GM18951 (cell line): ENCODE measurements around the gene RBL1.
"Not testable (repeated sequence)": the region's sequence is repeated elsewhere in the genome, so short reads cannot be mapped to it uniquely, and the experiment has no call there.

Source experiments
- POLR2A ChIP-seq: IDR thresholded peaks from 4 replicates; pipeline ENCODE4 v1.6.1; 2011; ENCODE audit warnings: mild to moderate bottlenecking; ENCODE audit not compliant: insufficient read length, insufficient read depth; ENCODE audit errors: extremely low read depth
- in situ Hi-C: fragments of 300-500 bp; cut with MboI; formaldehyde crosslinking; loops from one replicate; pipeline ENCODE4 v1.12.0; 2022; ENCODE audit warnings: low sequenced_read_pairs, mixed read lengths, inconsistent platforms; ENCODE audit not compliant: unreplicated experiment

RBL1 gene

DNA sequence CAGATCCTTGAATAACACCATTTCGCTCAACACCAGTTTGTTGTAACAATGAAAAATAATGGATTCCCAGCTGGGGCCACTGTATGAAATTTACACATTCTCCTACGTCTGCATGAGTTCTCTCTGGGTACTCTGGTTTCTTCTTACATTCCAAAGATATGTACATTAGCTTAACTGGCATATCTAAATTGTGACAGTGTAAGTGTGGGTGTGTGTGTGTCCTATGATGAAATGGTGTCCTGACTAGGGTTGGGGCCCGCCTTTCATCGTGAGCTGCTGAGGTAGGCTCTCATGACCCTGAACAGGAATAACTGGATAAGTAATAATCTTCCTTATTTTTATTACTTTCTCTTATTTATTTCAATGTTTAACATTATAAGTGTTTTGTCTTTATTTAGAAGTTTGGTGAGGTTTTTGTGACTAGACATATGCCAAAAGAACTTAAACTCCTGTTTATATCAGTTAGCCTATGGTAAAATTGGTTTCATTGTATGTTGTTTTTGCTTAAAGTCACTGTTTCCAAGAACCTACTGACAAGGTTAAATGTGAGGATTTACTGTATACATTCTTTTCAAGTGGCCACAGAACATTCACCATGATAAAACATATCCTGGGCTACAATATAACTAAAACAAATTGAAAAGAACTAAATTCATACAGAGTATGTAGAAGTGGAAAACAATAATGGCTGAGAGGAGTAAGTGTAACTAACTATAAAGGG lies 42.4 kb downstream of the RBL1 start:
- in situ Hi-C loops = no loop called here
- no peak for TF ChIP-seq POLR2A

- no peak for TF ChIP-seq POLR2A
- in situ Hi-C loops = no loop called here
These were observed 52.5 kb downstream of the RBL1 start for GRCh38 chr20:37042986-37043972.

GRCh38 chr20:37039366-37039765 lies 56.4 kb downstream of the RBL1 start:
- in situ Hi-C loops = not testable (repeated sequence)

- in situ Hi-C loops = no loop called here
- TF ChIP-seq POLR2A = no peak
These were observed 63.7 kb downstream of the RBL1 start for GRCh38 chr20:37032077-37032476.

DNA sequence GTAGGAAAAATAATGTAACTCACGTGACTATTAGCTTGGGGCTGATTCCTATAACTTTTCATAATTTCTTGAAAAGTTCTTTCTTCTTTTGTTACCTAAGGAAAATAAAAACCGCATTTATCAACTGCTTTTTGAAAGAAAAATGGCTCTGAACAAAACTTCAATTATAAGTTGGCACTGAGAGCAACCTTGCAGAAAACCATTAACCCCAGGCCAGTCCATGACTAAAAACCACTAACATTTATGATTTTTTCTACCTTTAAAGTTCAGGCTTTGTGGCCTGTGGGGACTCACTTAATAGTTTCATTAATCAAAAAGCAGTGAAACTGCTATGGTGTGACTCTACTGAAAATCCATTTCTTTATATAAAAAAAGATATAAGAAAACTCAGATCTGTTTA lies 75.2 kb downstream of the RBL1 start:
- in situ Hi-C loops = no loop called here
- TF ChIP-seq POLR2A = no peak

GRCh38 chr20:37012631-37013030 lies 83.2 kb downstream of the RBL1 start:
- in situ Hi-C loops = not testable (repeated sequence)

DNA sequence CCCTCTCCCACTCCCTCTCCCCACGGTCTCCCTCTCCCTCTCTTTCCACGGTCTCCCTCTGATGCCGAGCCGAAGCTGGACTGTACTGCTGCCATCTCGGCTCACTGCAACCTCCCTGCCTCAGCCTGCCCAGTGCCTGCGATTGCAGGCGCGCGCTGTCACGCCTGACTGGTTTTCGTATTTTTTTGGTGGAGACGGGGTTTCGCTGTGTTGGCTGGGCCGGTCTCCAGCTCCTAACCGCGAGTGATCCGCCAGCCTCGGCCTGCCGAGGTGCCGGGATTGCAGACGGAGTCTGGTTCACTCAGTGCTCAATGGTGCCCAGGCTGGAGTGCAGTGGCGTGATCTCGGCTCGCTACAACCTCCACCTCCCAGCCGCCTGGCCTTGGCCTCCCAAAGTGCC lies 83.9 kb downstream of the RBL1 start:
- in situ Hi-C loops = not testable (repeated sequence)

- in situ Hi-C loops = no loop called here
- no peak for TF ChIP-seq POLR2A
These were observed 84.7 kb downstream of the RBL1 start for GRCh38 chr20:37011147-37011546.

- no peak for TF ChIP-seq POLR2A
- in situ Hi-C loops = no loop called here
These were observed 87.7 kb downstream of the RBL1 start for GRCh38 chr20:37007898-37008649.

GRCh38 chr20:37005062-37005942 lies 90.5 kb downstream of the RBL1 start:
- in situ Hi-C loops = not testable (repeated sequence)

DNA sequence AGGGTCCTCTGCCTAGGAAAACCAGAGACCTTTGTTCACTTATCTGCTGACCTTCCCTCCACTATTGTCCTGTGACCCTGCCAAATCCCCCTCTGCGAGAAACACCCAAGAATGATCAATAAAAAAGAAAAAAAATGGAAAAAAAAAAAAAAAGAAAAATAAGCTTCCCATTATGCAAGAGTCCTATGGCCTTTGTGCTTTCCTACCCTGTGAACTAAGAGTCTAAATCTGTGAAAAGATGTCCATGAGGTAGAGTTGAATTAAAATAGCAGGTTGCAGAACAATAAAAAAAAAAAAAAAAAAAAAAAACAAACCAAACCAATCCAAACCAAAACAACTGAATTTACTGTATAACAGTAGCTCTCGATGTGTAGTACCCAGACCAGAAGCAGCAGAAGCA lies 94.2 kb downstream of the RBL1 start:
- in situ Hi-C loops = not testable (repeated sequence)

GRCh38 chr20:37000171-37000570 lies 95.6 kb downstream of the RBL1 start:
- in situ Hi-C loops = not testable (repeated sequence)

DNA sequence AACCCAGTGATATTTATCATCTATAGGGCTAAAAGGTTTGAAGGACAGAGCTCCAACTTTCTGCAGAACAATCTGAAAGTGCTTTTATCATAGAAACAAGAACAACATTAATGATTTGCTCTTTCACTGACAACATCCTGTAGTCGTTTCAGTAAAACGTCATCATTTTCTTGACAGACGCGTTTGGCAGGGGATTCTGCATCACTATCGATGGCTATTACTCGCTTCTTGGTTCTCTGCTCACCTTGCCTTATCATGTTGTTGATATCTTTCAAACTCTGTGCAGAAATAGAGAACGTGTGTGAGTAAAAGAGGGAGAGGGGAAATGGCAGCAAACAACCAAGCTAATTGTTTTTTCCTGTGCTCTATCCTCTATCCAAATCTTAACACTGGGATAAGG lies 97.1 kb downstream of the RBL1 start:
- no peak for TF ChIP-seq POLR2A
- in situ Hi-C loops = no loop called here

- TF ChIP-seq POLR2A = no peak
- in situ Hi-C loops = no loop called here
These were observed 98.7 kb downstream of the RBL1 start for GRCh38 chr20:36997121-36997520.

- in situ Hi-C loops = not testable (repeated sequence)
These were observed 101.6 kb downstream of the RBL1 start for GRCh38 chr20:36994221-36994620.
